ENCODE measurements around the gene FGD2.
"Not testable (repeated sequence)": the region's sequence is repeated elsewhere in the genome, so short reads cannot be mapped to it uniquely, and the experiment has no call there.

- TF ChIP-seq CTCF (IDR thresholded peaks at IDR 0.05; ENCODE audit: poor library complexity, severe bottlenecking); POLR2AphosphoS5 (IDR thresholded peaks at IDR 0.05); EZH2 (IDR thresholded peaks at IDR 0.05; ENCODE audit: borderline replicate concordance, insufficient read depth, low read length, poor library complexity, severe bottlenecking); EP300 (conservative IDR thresholded peaks at IDR 0.05; ENCODE audit: poor library complexity, severe bottlenecking); TAF1 (IDR thresholded peaks at IDR 0.05; ENCODE audit: low read depth); RAD21 (conservative IDR thresholded peaks at IDR 0.05): not testable (repeated sequence)
These were observed 37.6 kb downstream of the FGD2 start for GRCh38 chr6:37043091-37043490.

Data from neural cell (in vitro differentiated cells).